ACC112 (cell line): ENCODE measurements around the gene MRPS25.

Experiments used
- H2AFZ ChIP-seq: fragments of 200-600 bp; sonication (generic); one replicate; pipeline ENCODE4 v1.6.0; 2017; ENCODE audit warnings: antibody characterized with exemption, low read length; ENCODE audit not compliant: unreplicated experiment
- H3K27ac ChIP-seq: fragments of 200-600 bp; sonication (generic); 2 replicates; pipeline ENCODE4 v1.5.1; 2014; ENCODE audit warnings: low read depth, mild to moderate bottlenecking, antibody characterized with exemption, low read length, moderate library complexity
- H3K27me3 ChIP-seq: fragments of 200-600 bp; sonication (generic); 2 replicates; pipeline ENCODE4 v1.6.1; 2014; ENCODE audit warnings: mild to moderate bottlenecking, antibody characterized with exemption, low read length, moderate library complexity, mixed read lengths; ENCODE audit not compliant: insufficient read depth
- H3K36me3 ChIP-seq: fragments of 200-600 bp; sonication (generic); 2 replicates; pipeline ENCODE4 v1.6.1; 2016; ENCODE audit warnings: mild to moderate bottlenecking, antibody characterized with exemption, low read length, moderate library complexity, mixed read lengths; ENCODE audit not compliant: insufficient read depth
- H3K4me1 ChIP-seq: fragments of 200-600 bp; sonication (generic); one replicate; pipeline ENCODE4 v1.6.1; 2016; ENCODE audit warnings: low read length, mixed read lengths; ENCODE audit not compliant: insufficient read depth, unreplicated experiment, control insufficient read depth
- H3K4me3 ChIP-seq: fragments of 200-600 bp; sonication (generic); 2 replicates; pipeline ENCODE4 v1.5.1; 2014; ENCODE audit warnings: mild to moderate bottlenecking, low read depth, low read length
- H3K79me2 ChIP-seq: fragments of 200-600 bp; sonication (generic); one replicate; pipeline ENCODE4 v1.6.0; 2016; ENCODE audit warnings: low read length; ENCODE audit not compliant: control insufficient read depth, unreplicated experiment, insufficient read depth

Gene MRPS25

DNA sequence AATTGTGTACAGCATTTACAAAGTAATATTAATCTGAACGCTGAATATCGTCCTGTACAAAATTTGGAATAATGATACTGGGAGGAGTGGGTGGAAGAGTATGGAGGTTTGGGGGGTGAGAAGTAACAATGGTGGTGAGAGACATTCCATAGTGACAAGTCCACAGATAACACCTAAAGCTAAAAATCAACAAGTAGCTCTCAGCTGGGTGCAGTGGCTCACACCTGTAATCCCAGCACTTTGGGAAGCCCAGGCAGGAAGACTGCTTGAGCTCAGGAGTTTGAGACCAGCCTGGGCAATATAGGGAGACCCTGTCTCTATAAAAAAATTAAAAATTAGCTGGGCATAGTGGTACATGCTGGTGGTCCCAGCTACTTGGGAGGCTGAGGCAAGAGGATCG, 5.1 kb downstream of the MRPS25 start:
- Histone ChIP-seq H3K27ac (no peak overlapping the region), H3K27me3 (no peaks in the 10 kb centered on the region), H3K4me1 (peaks cover 13% of the 10 kb centered on the region), H3K4me3 (no peak overlapping the region), H3K36me3 (peaks cover 4% of the 10 kb centered on the region; the same call in 1 of the 2 replicates), H2AFZ (no peak overlapping the region), H3K79me2 (peaks cover 51% of the 10 kb centered on the region)

DNA sequence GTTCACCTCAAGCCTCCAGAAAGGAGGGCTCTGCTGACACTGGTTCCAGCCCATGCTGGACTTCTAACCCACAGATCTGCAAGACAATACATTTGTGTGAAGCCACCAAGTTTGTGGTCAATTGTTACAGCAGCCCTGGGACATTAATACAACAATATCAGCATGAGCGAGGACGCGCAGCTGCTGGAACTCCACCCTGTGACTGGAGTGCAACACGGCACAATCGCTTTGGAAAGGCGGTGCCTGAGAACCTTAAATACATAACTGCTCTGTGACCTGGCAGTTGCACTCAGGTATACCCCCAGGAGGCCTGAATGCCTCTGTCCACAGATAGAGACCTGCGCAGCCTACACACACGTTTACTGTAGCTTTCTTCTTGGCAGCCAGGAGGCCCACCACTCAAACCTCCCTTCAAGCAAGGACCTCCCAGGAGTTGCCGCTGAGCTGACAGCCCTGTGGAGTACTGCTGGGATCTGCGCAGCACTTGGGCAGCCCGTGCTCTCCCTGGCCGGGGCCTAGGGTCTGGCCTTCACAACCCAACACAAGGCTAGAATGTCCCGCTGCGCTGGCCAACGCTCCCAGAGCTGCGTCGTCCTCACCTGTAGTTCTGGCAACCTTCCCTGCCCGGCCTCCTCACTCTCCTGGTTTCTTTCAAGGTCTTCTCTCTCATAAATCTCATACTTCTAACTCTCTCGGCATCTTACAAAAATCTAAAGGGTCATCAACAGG, 8.3 kb downstream of the MRPS25 start:
- Histone ChIP-seq H3K79me2 (peaks cover 31% of the 10 kb centered on the region), H3K36me3 (peaks cover 8% of the 10 kb centered on the region; the same call in 1 of the 2 replicates), H2AFZ (no peak overlapping the region), H3K27me3 (no peaks in the 10 kb centered on the region), H3K4me1 (peaks cover 5% of the 10 kb centered on the region), H3K27ac (no peak overlapping the region), H3K4me3 (no peak overlapping the region)

DNA sequence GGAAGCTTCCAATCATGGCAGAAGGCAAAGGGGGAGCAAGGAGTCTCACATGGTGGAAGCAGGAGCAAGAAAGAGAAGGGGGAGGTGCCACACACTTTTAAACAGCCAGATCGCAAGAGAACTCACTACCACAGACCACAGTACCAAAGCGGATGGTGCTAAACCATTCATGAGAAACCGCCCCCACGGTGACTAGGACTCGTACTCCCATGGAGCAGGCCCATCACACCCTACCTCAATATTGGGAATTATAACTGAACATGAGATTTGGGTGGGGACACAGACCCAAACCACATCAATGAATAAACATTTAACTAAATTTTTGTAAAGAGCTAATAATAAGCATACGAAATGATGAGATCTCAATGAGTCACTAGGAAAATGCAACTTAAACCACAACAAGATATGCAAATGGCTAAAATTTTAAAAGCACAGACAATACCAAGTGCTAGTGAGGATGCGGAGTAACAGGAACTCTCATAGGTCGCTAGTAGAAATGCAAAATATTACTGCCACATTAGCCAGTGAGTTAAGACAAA, 10.0 kb downstream of the MRPS25 start:
- Histone ChIP-seq H3K27ac (no peak overlapping the region), H3K4me3 (no peak overlapping the region), H3K36me3 (peaks cover 10% of the 10 kb centered on the region; the same call in 1 of the 2 replicates), H3K4me1 (peaks cover 5% of the 10 kb centered on the region), H3K27me3 (no peaks in the 10 kb centered on the region), H3K79me2 (peaks cover 34% of the 10 kb centered on the region), H2AFZ (no peak overlapping the region)

DNA sequence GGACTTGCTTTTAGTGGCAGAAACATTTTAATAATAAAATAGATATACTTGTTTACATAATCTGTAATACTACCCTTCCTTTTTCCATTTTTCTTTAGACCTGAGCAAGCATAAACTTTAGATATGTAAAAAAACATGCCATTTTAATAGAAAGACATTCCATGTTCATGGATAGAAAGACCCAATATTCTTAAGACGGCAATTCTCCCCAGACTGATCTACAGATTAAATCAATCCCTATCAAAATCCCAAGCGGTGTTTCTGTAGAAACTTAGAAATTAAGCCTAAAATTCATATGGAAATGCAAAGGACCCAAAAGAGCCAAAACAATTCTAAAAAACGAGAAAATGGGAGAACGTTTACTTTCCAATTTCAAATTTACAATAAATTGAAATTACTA, 11.6 kb downstream of the MRPS25 start:
- Histone ChIP-seq H3K4me3 (no peak overlapping the region), H2AFZ (no peak overlapping the region), H3K4me1 (peaks cover 5% of the 10 kb centered on the region), H3K36me3 (peaks cover 20% of the 10 kb centered on the region), H3K27me3 (no peaks in the 10 kb centered on the region), H3K79me2 (peaks cover 26% of the 10 kb centered on the region), H3K27ac (no peak overlapping the region)

DNA sequence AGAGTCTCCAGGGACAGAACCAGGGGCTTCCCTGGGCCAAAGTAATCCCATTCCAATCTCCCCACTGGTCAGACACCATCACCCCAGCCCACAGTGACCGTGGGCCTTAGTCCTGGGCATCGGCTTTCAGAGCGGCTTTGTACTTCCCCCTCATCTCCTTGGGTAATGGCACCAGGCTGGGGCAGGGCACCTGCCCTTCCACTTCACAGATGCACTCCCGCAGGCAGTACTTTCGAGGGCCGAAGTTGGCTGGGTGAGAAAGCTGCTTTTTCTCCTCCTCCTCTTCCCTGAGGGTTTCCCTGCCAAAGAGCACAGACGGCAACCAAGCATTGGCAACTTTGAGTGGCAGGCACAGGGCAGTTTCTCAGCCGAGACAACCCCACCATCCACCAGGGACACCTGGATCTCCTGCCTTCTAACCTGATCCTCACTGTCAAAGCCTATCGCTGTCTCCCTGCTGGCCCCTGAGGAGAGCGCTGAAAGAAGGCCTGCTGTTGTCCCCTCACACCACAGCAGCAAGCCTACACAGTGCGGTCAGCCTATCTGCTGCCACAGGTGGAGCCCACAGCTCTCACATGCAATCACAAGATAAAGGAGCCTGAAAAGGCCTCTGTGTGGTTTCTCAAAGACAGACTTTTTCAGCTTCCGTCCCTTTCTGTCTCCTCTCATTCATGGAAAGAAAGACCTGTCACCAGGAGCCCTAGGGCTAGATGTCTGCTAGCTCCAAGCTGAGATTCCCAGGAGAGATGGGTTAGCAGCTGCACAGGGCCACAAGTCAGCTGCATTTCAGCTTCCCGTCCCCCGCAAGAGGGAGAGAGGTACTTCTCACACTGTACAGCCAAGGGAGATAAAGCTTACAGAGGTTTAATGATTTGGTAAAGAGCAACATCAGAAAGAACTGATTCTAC, 12.5 kb downstream of the MRPS25 start:
- H3K4me3 ChIP-seq = no peak overlapping the region
- peaks cover 5% of the 10 kb centered on the region for H3K4me1 ChIP-seq
- peaks cover 20% of the 10 kb centered on the region for H3K36me3 ChIP-seq
- H3K79me2 ChIP-seq = peaks cover 24% of the 10 kb centered on the region
- no peak overlapping the region for H2AFZ ChIP-seq
- H3K27me3 ChIP-seq = no peaks in the 10 kb centered on the region
- no peak overlapping the region for H3K27ac ChIP-seq

DNA sequence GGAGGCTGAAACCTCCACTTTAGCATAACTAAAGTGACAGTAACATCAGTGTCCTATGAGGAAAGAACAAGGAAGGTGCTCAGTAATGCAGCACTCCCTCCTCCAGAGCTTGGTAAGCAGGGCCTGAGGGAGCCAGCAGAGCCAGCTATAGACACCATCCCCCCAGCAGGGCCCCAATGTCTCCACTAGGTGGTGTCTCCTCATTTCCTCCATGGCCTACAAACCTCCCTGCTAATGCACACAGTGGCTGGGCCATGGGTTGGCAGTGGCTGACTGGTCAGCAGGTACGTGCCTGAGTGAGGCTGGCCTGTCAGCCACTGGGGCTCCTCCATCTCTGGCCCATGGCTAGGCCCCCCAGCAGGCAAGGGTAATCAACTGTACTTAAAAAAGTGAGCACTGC, 13.6 kb downstream of the MRPS25 start:
- Histone ChIP-seq H3K79me2 (peaks cover 15% of the 10 kb centered on the region), H2AFZ (no peak overlapping the region), H3K4me3 (no peak overlapping the region), H3K27me3 (no peaks in the 10 kb centered on the region), H3K4me1 (peaks cover 5% of the 10 kb centered on the region), H3K27ac (no peak overlapping the region), H3K36me3 (peaks cover 26% of the 10 kb centered on the region)

DNA sequence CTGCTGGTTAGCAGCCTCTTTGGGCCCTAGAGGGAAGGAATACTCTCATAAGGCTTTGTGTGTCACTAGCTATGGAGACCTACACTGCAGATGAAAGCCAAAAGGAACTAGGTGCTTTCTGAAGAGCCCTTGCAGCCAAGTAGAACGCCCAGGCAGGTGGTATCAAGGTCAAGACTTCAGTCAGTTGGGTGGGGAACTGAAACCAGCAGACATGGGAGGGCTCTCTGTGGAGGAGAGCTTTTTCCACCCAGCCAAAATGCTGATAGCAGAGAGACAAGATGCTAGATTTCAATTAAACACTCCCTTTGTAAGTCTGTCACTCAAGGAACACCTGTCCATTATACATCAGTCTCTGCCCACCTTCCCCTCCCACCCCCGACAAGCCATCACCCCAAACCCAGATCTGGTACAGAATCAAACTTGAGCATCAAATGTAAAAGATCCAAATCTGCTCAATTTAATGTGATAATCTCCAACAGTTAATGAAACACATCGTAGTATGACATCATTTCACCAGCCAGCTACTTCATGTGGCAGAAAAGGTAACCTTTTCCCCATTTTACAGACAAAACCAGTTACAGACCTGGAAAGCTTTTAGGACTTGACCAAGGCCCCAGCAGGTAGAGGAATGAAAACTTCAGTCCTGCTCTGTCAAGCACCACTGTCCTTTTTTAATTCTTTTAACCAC, 14.6 kb downstream of the MRPS25 start:
- Histone ChIP-seq H3K27ac (no peak overlapping the region), H3K27me3 (no peaks in the 10 kb centered on the region), H3K36me3 (peaks cover 35% of the 10 kb centered on the region), H3K79me2 (peaks cover 10% of the 10 kb centered on the region), H3K4me3 (no peak overlapping the region), H3K4me1 (peaks cover 5% of the 10 kb centered on the region), H2AFZ (no peak overlapping the region)

DNA sequence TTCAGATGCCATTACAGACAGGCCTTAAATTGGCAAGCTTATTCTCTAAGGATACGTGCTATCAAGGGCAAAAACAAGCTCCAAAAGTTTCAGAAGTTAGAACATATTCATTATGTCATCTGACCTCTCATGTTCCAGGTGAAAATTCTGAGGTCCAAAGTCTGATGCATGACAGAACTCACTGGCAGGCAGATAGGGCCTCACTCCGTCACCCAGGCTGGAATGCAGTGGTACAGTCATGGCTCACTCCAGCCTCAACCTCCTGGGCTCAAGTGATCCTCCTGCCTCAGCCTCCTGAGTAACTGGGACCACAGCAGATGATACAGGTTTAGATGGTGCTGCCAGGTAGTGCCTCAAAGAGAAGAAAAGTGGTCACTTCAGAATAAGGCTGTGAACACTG, 15.5 kb downstream of the MRPS25 start:
- H3K4me1 ChIP-seq = no peaks in the 10 kb centered on the region
- peaks cover 2% of the 10 kb centered on the region for H3K79me2 ChIP-seq
- H3K27ac ChIP-seq = no peak overlapping the region
- peaks cover 39% of the 10 kb centered on the region for H3K36me3 ChIP-seq
- no peak overlapping the region for H3K4me3 ChIP-seq
- H3K27me3 ChIP-seq = no peaks in the 10 kb centered on the region
- H2AFZ ChIP-seq = no peak overlapping the region

DNA sequence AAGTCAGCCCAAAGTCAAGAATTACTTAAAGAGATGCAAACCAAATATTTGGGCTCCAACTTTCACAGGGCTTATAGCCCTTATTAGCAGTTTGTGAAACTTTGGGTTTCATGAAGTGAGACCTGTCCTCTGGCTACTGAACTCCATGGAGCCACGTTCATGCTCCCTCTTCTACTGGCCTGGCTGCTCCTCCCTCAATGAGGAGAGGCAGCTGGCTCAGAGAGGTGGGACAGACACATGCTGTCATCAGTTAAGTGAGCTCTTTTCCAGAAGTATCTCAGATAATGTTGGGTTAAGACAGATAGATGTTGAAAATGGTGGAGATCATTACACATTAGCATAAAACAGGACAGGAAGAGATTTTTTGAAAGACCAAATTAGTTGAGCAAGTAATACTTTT, 19.4 kb downstream of the MRPS25 start:
- peaks cover 48% of the 10 kb centered on the region for H3K36me3 ChIP-seq
- no peaks in the 10 kb centered on the region for H3K27me3 ChIP-seq
- peaks cover 8% of the 10 kb centered on the region for H3K4me1 ChIP-seq
- H3K4me3 ChIP-seq = no peak overlapping the region
- H3K27ac ChIP-seq = no peak overlapping the region
- no peak overlapping the region for H2AFZ ChIP-seq
- H3K79me2 ChIP-seq = no peaks in the 10 kb centered on the region

DNA sequence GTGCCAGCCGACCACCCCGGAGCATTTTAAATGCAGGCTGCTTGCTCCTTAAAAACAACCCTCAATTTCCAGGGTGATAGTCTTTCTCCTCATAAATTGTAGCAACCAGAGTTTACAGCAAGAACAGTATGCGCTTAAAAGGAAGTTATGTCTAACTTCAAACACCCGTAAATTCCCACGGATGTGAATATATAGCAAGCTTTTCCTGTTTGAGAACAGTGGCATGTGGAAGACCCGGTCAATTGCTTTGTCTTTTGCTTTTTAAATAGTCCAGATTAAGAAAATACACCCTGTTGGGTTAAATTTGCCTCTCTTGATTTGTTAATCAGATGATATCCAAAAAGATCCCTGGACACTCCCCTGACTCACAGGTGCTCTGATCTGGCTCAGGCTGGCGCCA, 20.8 kb downstream of the MRPS25 start:
- no peak overlapping the region for H3K4me3 ChIP-seq
- no peaks in the 10 kb centered on the region for H3K79me2 ChIP-seq
- H3K4me1 ChIP-seq = peaks cover 11% of the 10 kb centered on the region
- H2AFZ ChIP-seq = no peak overlapping the region
- H3K27me3 ChIP-seq = no peaks in the 10 kb centered on the region
- no peak overlapping the region for H3K27ac ChIP-seq
- H3K36me3 ChIP-seq = peaks cover 47% of the 10 kb centered on the region
